GM04504 (cell line): Measurements from ENCODE around the gene CDK1.
A peak's percentile ranks its signal among the peaks of the same experiment; 100 is the strongest.

ENCODE experiments used
- DNase-seq: peaks from one replicate; pipeline ENCODE4 v3.0.0-alpha.2; 2012; ENCODE audit warnings: low read depth

Gene CDK1

GRCh38 chr10:60777696-60778213, 523 bp upstream of the CDK1 start:
- DNase-seq, result no peak

- DNase-seq, result no peak
Observed at GRCh38 chr10:60778971-60779796, 906 bp downstream of the CDK1 start.

- no peak for DNase-seq
Observed at GRCh38 chr10:60781661-60782060, 3.4 kb downstream of the CDK1 start.

- no peak for DNase-seq
Observed at GRCh38 chr10:60784641-60785040, 6.4 kb downstream of the CDK1 start.

GRCh38 chr10:60788544-60788943, 10.3 kb downstream of the CDK1 start:
- DNase-seq, result no peak

GRCh38 chr10:60789340-60789739, 11.1 kb downstream of the CDK1 start:
- no peak for DNase-seq

- no peak for DNase-seq
Observed at GRCh38 chr10:60794953-60795352, 16.7 kb downstream of the CDK1 start.

- no peak for DNase-seq
Observed at GRCh38 chr10:60795465-60796202, 17.4 kb downstream of the CDK1 start.

GRCh38 chr10:60796481-60796880, 18.2 kb downstream of the CDK1 start:
- DNase-seq, result no peak

- no peak for DNase-seq
Observed at GRCh38 chr10:60797200-60797599, 18.9 kb downstream of the CDK1 start.

- DNase-seq, result no peak
Observed at GRCh38 chr10:60798031-60798430, 19.8 kb downstream of the CDK1 start.

- DNase-seq, result no peak
Observed at GRCh38 chr10:60798870-60799269, 20.6 kb downstream of the CDK1 start.

- no peak for DNase-seq
Observed at GRCh38 chr10:60799971-60800650, 21.8 kb downstream of the CDK1 start.

GRCh38 chr10:60800918-60801317, 22.6 kb downstream of the CDK1 start:
- no peak for DNase-seq

- DNase-seq, result no peak
Observed at GRCh38 chr10:60801522-60801921, 23.2 kb downstream of the CDK1 start.

GRCh38 chr10:60803433-60803832, 25.2 kb downstream of the CDK1 start:
- DNase-seq, result no peak

- no peak for DNase-seq
Observed at GRCh38 chr10:60803865-60804264, 25.6 kb downstream of the CDK1 start.

GRCh38 chr10:60806921-60807320, 28.6 kb downstream of the CDK1 start:
- no peak for DNase-seq

GRCh38 chr10:60807499-60807898, 29.2 kb downstream of the CDK1 start:
- DNase-seq, result no peak

- DNase-seq, result no peak
Observed at GRCh38 chr10:60808036-60808435, 29.8 kb downstream of the CDK1 start.

GRCh38 chr10:60809157-60809556, 30.9 kb downstream of the CDK1 start:
- peak; percentile 75 for DNase-seq

- peak; percentile 35 for DNase-seq
Observed at GRCh38 chr10:60810437-60811182, 32.3 kb downstream of the CDK1 start.
